Panc1 (cell line): ENCODE measurements around the gene SERPINA3.

Experiments
- POLR2AphosphoS5 ChIP-seq: IDR thresholded peaks from 2 replicates; pipeline ENCODE4 v1.6.1; 2012; ENCODE audit warnings: mild to moderate bottlenecking, low read depth, low read length, moderate library complexity
- TF ChIP-seq, protein P1 (sequence below): fragments of 450-650 bp; IDR thresholded peaks from 2 replicates; pipeline ENCODE4 v1.5.1; 2017; ENCODE audit warnings: mild to moderate bottlenecking

DNA sequence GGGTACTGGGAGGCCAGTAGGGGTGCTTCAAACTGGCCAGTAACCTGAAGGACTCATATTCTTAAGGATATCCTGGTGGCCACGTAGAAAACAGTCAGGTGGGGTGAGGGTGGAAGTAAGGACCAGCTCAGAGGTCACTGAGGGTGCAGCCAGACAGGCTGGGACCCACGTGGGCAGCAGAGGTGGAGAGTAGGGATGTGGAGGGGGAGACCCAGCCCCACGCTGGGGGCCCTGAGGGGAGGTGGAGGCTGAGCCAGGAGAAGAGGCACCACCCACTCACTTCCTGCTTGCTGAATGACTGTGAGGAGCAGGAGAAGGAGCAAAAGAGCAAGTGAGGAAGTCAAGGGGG lies 12.6 kb upstream of the SERPINA3 start:
- TF ChIP-seq, protein P1, sequence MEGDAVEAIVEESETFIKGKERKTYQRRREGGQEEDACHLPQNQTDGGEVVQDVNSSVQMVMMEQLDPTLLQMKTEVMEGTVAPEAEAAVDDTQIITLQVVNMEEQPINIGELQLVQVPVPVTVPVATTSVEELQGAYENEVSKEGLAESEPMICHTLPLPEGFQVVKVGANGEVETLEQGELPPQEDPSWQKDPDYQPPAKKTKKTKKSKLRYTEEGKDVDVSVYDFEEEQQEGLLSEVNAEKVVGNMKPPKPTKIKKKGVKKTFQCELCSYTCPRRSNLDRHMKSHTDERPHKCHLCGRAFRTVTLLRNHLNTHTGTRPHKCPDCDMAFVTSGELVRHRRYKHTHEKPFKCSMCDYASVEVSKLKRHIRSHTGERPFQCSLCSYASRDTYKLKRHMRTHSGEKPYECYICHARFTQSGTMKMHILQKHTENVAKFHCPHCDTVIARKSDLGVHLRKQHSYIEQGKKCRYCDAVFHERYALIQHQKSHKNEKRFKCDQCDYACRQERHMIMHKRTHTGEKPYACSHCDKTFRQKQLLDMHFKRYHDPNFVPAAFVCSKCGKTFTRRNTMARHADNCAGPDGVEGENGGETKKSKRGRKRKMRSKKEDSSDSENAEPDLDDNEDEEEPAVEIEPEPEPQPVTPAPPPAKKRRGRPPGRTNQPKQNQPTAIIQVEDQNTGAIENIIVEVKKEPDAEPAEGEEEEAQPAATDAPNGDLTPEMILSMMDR = no peak
- TF ChIP-seq POLR2AphosphoS5 = no peak
